HG03103 (cell line): Measurements from ENCODE around the gene IRF6.

Experiments used
- ATAC-seq: cut with Tn5 transposase; IDR thresholded peaks from one replicate; pipeline ENCODE4 v1.9.1; 2021; ENCODE audit warnings: low read depth; ENCODE audit not compliant: unreplicated experiment

Gene IRF6

DNA sequence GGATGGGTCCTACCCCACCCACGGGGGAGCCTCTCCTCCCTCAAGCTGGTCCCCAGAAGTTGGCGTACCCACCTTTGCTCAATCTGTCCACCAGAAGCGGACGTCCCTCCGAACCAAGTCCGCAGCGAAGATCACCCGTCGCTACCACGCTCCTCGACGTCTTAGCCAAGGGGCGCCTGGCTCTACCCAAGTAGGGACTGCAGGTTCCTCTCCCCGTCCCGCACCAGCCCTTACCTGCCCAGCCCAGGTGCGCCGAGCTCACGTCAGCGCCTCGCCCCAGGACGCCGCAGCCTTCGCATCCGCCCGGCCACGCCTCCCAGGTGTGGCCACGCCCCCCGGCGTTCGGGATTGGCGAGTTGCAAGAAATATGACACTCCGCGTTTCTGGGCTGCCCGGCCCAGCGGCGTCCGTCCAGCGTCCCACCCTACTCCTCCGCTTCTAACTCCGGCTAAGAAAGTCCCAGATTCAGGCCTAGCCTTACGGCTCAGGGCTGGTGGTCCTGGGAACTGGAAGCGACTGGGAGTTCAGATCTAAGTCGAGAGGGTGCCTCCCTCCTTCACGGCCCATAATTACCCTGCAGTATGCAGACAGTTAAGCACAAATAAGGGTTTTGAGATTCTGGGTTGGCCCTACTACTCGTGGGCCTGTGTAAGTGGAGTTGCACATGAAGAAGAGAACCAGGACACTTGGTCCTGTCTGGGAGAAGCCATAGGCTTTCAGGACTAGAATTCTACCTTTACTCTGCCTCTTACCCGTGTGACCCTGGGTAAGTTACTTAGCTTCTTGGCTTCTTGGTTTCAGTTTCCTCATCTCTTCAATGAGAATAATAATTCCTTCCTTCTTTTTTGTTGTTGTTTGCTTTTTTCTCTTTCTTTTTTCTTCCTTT lies at the start of gene IRF6:
Gene IRF6, minus strand, starts transcription at position 268 of the 886 bp plus-strand sequence. CDS start 4,729 bp downstream, outside the sequence.
- peak; percentile 90 for ATAC-seq

GRCh38 chr1:209855623-209856022 lies 49.7 kb upstream of the IRF6 start:
- no peak for ATAC-seq

- ATAC-seq: no peak
Measured at GRCh38 chr1:209855006-209855405, 49.1 kb upstream of the IRF6 start.

DNA sequence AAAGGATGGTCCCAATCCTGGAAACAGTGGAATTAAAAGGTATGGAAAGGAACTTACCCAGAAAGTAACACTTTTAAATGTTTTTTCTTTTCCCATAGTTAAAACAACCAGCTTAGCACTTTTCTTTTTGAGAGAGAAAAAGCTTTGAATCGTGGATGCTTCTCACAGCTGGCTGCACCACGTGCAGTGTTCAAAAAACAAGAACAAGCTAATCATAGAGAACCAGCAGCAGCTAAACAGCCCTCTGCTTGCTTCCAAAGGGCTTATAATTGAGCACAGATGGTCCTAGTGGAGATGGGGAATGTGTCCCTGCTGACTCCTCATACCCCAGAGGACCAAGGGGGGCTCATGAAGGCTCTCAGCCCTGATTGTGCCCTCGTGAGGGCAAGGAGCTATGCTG lies 48.3 kb upstream of the IRF6 start:
- no peak for ATAC-seq

- ATAC-seq: no peak
Measured at GRCh38 chr1:209853676-209854075, 47.7 kb upstream of the IRF6 start.

- ATAC-seq: peak; percentile 66
Measured at GRCh38 chr1:209850342-209850979, 44.5 kb upstream of the IRF6 start.

GRCh38 chr1:209849388-209849787 lies 43.4 kb upstream of the IRF6 start:
- ATAC-seq: no peak

- ATAC-seq: no peak
Measured at GRCh38 chr1:209845408-209845725, 39.4 kb upstream of the IRF6 start.

GRCh38 chr1:209844695-209845407 lies 38.9 kb upstream of the IRF6 start:
- no peak for ATAC-seq

GRCh38 chr1:209840611-209841010 lies 34.7 kb upstream of the IRF6 start:
- ATAC-seq: no peak

GRCh38 chr1:209839875-209840546 lies 34.1 kb upstream of the IRF6 start:
- no peak for ATAC-seq

DNA sequence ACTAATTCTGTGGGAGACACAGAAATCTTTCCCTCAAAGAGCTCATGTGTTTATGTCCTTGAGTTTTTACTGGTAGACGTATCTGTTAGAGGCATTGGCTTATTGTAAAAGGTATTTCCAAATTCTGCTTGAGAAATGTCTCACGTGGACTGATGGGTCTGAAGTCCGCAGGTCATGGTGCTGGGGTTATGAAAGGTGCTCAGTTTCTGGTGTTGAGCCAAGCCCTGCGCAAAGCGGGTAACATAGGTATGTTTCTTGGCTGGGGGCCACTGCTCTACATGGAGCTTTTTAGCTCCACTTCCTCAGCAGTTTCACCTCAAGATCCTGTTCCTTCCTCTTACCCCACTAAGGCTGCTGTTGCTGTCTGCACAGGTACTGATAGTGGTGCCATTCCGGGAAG lies 32.6 kb upstream of the IRF6 start:
- ATAC-seq: no peak

DNA sequence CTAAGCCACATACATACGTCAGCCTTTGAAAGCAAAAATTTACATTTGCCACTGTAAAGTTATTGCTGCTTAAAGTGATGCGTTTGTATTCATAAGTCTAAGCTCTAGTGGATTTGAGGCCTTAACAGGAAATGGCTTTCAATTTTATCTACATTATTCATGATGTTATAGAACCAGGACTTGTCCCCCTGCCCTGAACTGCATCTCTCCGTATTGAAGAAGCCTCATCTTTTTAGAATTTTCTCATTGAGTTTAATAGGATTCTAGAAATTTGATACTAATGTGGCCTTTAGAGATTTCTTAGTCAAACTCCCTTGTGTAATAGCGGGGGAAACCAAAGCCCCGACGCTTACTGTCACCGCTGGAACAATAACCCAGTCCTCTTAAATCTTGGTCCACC lies 31.7 kb upstream of the IRF6 start:
- ATAC-seq: no peak

DNA sequence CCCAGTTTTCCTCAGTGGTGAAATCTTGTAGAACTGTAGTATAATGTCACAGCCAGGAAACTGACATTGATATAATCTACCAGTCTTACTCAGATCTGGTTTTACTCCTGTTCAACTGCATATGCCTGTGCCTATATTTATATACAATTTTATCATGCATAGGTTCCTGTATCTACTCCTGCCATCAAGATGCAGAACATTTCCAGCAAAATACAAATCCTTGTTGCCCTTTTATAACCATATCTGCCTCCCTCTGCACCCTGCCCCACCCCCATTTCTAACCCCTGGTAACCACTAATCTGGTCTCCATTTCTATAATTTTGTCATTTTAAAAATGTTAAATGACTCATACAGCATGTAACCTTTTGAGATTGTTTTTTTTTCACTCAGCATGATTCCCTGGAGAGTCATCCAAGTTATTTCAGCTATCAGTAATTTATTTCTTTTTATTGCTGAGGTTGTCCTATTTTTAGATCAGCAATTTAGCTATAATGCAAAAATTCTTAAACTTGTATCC lies 29.9 kb upstream of the IRF6 start:
- no peak for ATAC-seq

GRCh38 chr1:209831615-209832014 lies 25.7 kb upstream of the IRF6 start:
- no peak for ATAC-seq

GRCh38 chr1:209830722-209831121 lies 24.8 kb upstream of the IRF6 start:
- ATAC-seq: no peak

DNA sequence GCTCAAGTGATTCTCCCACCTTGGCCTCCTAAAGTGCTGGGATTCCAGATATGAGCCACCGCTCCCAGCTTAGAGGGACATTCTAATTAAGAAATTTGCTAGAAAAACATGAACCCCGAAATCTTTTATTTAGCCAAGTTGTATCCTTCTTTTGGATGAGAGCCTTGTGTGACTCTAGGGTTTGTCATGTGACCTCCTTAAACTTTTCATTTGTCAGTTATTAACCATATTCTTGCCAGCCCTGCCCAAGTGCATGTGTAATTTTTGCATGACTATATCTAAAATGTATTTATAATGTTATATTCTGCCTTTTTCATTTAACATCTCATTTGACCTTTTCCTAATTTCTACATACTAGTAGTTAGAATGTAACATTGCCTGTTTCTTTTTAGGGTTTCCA lies 23.8 kb upstream of the IRF6 start:
- no peak for ATAC-seq

DNA sequence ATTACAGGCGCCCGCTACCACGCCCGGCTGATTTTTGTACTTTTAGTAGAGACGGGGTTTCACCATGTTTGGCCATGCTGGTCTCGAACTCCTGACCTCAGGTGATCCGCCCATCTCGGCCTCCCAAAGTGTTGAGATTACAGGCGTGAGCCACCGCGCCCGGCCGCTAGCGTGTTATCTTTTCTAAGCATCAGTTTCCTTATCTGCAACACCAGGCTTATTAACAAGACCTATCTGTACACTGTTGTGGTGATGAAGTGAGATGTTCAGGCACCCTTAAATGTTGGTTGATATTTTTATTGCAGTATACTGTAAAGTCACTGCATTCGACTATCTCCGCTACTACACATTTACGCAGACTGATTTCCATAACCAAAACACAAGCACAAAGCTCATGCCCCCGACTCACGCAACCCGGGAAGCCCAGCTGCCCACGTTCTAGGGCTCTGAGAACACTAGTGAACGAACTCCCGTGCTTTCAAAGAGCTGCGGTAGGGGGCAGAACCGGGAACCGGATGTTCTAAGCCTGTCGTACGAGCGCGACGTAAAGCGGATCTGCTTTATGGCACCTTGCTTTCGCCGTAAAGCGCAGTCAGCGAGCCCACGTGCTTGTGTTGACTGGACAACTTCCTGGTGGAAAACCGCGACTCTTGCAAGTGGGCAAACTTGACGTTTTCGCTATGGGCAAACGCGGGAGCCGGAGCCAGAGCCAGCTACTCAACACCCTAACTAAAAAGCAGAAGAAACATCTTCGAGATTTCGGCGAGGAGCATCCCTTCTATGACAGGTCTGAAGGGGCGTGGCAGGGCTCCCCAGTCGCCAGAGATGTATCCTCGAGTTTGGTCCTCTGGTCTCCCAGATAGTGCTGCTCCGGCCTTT lies 21.7 kb upstream of the IRF6 start, which contains the start of gene UTP25:
Gene UTP25, plus strand, starts transcription at position 589 of the 879 bp plus-strand sequence. Its CDS starts 92 bp downstream, at position 681.
- peak; percentile 90 for ATAC-seq

DNA sequence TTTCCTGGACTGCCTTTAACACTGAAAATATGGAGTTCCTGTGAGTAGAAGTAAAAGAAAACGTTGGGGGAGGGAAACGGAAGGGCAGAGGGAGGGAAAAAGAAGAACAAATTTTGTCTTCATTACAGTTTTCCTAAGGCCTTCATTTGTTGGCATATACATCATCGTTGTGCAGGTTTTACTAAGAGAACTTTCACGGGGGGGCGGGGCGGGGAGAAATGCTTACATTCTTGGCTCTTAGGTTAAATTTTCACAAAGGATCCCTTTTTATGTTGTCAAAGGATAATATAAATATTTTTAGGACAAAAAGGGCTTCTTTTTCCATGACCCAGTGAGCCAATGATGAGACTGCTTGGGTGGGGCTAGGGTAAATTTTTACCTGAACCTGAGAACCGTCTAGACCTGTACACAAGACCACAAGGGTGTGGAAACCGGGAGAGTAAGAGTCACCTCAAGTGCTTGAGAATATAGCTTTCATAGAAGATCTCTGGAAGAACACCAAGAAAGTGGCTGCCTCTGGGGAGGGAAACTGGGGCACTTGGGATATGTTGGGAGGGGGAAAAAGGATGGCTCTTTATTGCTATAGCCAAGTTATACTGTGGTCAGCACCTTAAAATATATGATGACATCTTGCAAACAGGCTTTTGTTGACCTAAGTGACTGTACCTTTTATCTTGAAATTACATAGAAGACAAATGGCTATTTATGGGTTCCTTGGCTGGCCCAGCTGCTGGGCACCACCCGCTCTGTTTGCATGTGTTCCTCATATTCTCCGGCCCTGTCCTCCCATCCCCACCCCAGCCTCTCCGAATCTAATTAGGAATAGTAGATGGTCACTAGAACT lies 19.9 kb upstream of the IRF6 start:
- ATAC-seq: no peak
